Endodermal cell (in vitro differentiated cells): Measurements from ENCODE around the gene RBM38. TPM values are rescaled to one million over a fixed set of nuclear protein-coding genes. Genes with fewer than 3 reads are reported as not detected.

Experiments used
- DNase-seq: peaks from one replicate; pipeline ENCODE4 v3.0.0-alpha.2; 2017
- H3K27ac ChIP-seq: 2 replicates; pipeline ENCODE4 v1.5.1; 2013; ENCODE audit warnings: mild to moderate bottlenecking, low read depth, low read length, moderate library complexity
- H3K27me3 ChIP-seq: 2 replicates; pipeline ENCODE4 v1.6.1; 2013; ENCODE audit warnings: mild to moderate bottlenecking, low read length, moderate library complexity; ENCODE audit not compliant: insufficient read depth, control insufficient read depth, poor library complexity, severe bottlenecking
- H3K36me3 ChIP-seq: 2 replicates; pipeline ENCODE4 v1.7.0; 2013; ENCODE audit warnings: mild to moderate bottlenecking, low read length, moderate library complexity; ENCODE audit not compliant: control insufficient read depth, insufficient read depth
- H3K4me1 ChIP-seq: one replicate; pipeline ENCODE4 v1.7.0; 2013; ENCODE audit warnings: low read length; ENCODE audit not compliant: control insufficient read depth, insufficient read depth
- H3K4me3 ChIP-seq: 2 replicates; pipeline ENCODE4 v1.5.1; 2013; ENCODE audit warnings: mild to moderate bottlenecking, low read length, moderate library complexity
- H3K9ac ChIP-seq: 2 replicates; pipeline ENCODE4 v1.6.1; 2013; ENCODE audit warnings: mild to moderate bottlenecking, low read length, moderate library complexity; ENCODE audit not compliant: poor library complexity, severe bottlenecking; ENCODE audit errors: extremely low read depth
- H3K9me3 ChIP-seq: 2 replicates; pipeline ENCODE4 v1.6.1; 2013; ENCODE audit warnings: mild to moderate bottlenecking, low read length, moderate library complexity; ENCODE audit not compliant: control insufficient read depth
- H3K27ac Mint-ChIP-seq: 2 replicates; pipeline ENCODE4 v1.8.0; 2020; ENCODE audit warnings: mixed read lengths
- H3K27me3 Mint-ChIP-seq: 2 replicates; pipeline ENCODE4 v1.8.0; 2021; ENCODE audit warnings: mild to moderate bottlenecking, mixed read lengths; ENCODE audit not compliant: insufficient read depth
- H3K36me3 Mint-ChIP-seq: 2 replicates; pipeline ENCODE4 v1.8.0; 2020; ENCODE audit warnings: low read depth, mixed read lengths
- H3K4me1 Mint-ChIP-seq: 2 replicates; pipeline ENCODE4 v1.8.0; 2020; ENCODE audit warnings: mixed read lengths
- H3K4me3 Mint-ChIP-seq: 2 replicates; pipeline ENCODE4 v1.8.0; 2020; ENCODE audit warnings: mild to moderate bottlenecking, moderate library complexity, mixed read lengths
- H3K9me3 Mint-ChIP-seq: 2 replicates; pipeline ENCODE4 v1.8.0; 2020; ENCODE audit warnings: mild to moderate bottlenecking, mixed read lengths
- CTCF ChIP-seq: fragments of 200-600 bp; sonication (generic); conservative IDR thresholded peaks from 2 replicates; pipeline ENCODE4 v1.5.0; 2021; ENCODE audit warnings: antibody characterized with exemption, mild to moderate bottlenecking
- WGBS, 2 experiments: methylation state at CpG; one replicate each; pipeline versions ENCODE4 v1.1.5 to v1.1.7; 2013; ENCODE audit warnings: missing lambda C conversion rate in 2 of 2, mixed read lengths in 1 of 2; ENCODE audit not compliant: insufficient coverage in 1 of 2, insufficient read length in 1 of 2; 5-methylcytosine and 5-hydroxymethylcytosine counted together
- total RNA-seq, 2 donors: library from RNA; stranded (reverse); fragmentation: NEBNext Ultra II Directional in 1 of 2; extraction: Animal tissue kit (Norgen Biotek cat#: 25700) in 1 of 2; gene quantifications; 2 replicates in 1 of 2; 3 replicates in 1 of 2; pipeline ENCODE4 v1.2.1, GENCODE V29; 2021

Gene RBM38
- total RNA-seq, 2 donors from 2014 or later: 29.0 to 30.2 TPM

DNA sequence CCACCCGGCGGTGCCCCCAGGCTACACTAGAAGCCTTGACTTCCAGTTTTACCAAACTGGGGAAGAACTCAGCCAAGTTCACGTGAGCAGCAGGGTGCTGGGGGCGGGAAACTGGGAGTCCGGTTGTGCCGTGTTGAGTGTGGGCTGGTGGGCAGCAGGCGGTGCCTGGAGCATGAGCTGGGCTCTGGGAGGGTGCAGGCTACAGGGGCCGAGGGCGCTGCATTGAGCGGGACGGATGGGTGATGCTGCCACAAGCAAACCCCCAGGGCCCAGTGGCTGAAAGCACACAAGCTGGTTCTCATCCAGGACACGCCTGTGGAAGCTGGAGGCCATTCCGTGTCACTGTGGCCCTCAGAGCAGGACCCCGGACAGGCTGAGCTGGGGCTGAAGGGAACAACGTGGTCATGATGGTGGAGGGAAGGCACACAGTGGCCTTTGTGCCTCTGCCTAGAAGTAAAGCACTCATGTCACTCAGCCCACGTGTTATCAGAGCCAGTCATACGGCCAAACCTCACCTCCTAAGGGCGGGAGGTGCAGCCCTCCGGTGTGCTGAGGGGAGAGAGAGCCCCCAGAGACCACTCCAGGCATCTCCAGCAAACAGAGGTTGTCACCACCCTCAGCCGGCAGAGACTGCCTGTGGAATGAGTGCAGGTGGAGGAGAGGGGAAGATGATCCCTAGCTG is 29.5 kb downstream of the RBM38 start:
- H3K27ac Mint-ChIP-seq: no peak overlapping the region

GRCh38 chr20:57421253-57422220 is 30.3 kb downstream of the RBM38 start:
- Mint-ChIP-seq H3K4me1 (peaks cover 4% of the 10 kb centered on the region), H3K27ac (no peak overlapping the region), H3K4me3 (no peak overlapping the region), H3K9me3 (no peaks in the 10 kb centered on the region), H3K36me3 (no peaks in the 10 kb centered on the region), H3K27me3 (no peaks in the 10 kb centered on the region)
- H3K4me1 ChIP-seq: no peaks in the 10 kb centered on the region
- DNase-seq: no peak
- H3K4me3 ChIP-seq: no peak overlapping the region
- TF ChIP-seq CTCF: no peak
- no peaks in the 10 kb centered on the region for H3K9me3 ChIP-seq
- H3K9ac ChIP-seq: no peak overlapping the region
- no peaks in the 10 kb centered on the region for H3K36me3 ChIP-seq
- no peak overlapping the region for H3K27ac ChIP-seq
- H3K27me3 ChIP-seq: no peaks in the 10 kb centered on the region
- WGBS, 2 experiments: 89 to 93% methylated on average over 17 to 26 of the region's 26 CpGs

More for the DNA sequence above, 29.5 kb downstream of the RBM38 start:
- no peaks in the 10 kb centered on the region for H3K36me3 Mint-ChIP-seq
- H3K9me3 Mint-ChIP-seq: no peaks in the 10 kb centered on the region
- no peak for DNase-seq
- no peak for TF ChIP-seq CTCF
- no peak overlapping the region for H3K27ac ChIP-seq
- H3K4me3 Mint-ChIP-seq: no peak overlapping the region
- H3K27me3 Mint-ChIP-seq: no peaks in the 10 kb centered on the region
- H3K4me3 ChIP-seq: no peak overlapping the region
- 85 to 86% methylated on average over 14 to 20 of the region's 20 CpGs for WGBS, 2 experiments
- H3K27me3 ChIP-seq: no peaks in the 10 kb centered on the region
- peaks cover 4% of the 10 kb centered on the region for H3K4me1 Mint-ChIP-seq
- H3K9me3 ChIP-seq: no peaks in the 10 kb centered on the region
- no peaks in the 10 kb centered on the region for H3K36me3 ChIP-seq
- H3K9ac ChIP-seq: no peak overlapping the region
- H3K4me1 ChIP-seq: no peaks in the 10 kb centered on the region

DNA sequence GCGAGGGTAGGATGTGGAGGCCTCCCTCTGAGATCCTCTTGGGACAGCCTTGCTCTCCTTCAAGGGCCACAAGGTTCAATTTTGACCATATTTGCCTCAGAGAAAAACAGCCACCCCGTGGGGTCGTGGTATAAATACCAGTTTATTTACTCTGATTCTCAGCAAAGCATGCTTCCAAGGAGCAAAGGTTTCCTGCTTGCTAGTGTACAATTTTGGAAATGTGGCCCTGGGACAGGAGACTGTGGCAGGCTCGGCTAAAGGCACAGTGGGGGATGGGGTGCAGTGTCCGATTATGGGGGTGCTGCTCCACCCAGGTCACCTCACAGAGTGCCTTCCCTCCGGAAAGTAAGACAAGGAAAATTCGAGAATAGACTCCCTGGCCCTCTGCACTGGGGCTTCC is 31.1 kb downstream of the RBM38 start:
- 86 to 92% methylated on average over 5 to 7 of the region's 7 CpGs for WGBS, 2 experiments

More for the DNA sequence above, 31.1 kb downstream of the RBM38 start:
- no peaks in the 10 kb centered on the region for H3K36me3 ChIP-seq
- no peak overlapping the region for H3K9ac ChIP-seq
- Mint-ChIP-seq H3K4me1 (peaks cover 4% of the 10 kb centered on the region), H3K27me3 (no peaks in the 10 kb centered on the region), H3K36me3 (no peaks in the 10 kb centered on the region), H3K27ac (no peak overlapping the region), H3K4me3 (no peak overlapping the region), H3K9me3 (no peaks in the 10 kb centered on the region)
- TF ChIP-seq CTCF: no peak
- H3K4me1 ChIP-seq: no peaks in the 10 kb centered on the region
- H3K27me3 ChIP-seq: no peaks in the 10 kb centered on the region
- DNase-seq: no peak
- H3K4me3 ChIP-seq: no peak overlapping the region
- no peaks in the 10 kb centered on the region for H3K9me3 ChIP-seq
- no peak overlapping the region for H3K27ac ChIP-seq
